Adrenal gland (tissue), 12 donors: ENCODE data around the gene TAF11L10. TPM values are rescaled to one million over a fixed set of nuclear protein-coding genes. Genes with fewer than 3 reads are reported as not detected.
A peak's percentile ranks its signal among the peaks of the same experiment; 100 is the strongest.
"Not testable (repeated sequence)": the region's sequence is repeated elsewhere in the genome, so short reads cannot be mapped to it uniquely, and the experiment has no call there.

Experiments used
- DNase-seq, 7 donors: peaks; one replicate each; pipeline ENCODE4 v3.0.0-alpha.2; 2019 to 2020
- H3K27ac ChIP-seq, 5 donors: fragments of 200-600 bp; sonication (generic) in 4 of 5; 1 replicate in 3 of 5; 2 replicates in 2 of 5; pipeline versions ENCODE4 v1.5.1 to v1.8.0; 2016 to 2020; ENCODE audit warnings: mild to moderate bottlenecking in 1 of 5
- H3K27me3 ChIP-seq: fragments of 200-600 bp; 2 replicates; pipeline ENCODE4 v1.8.0; 2021
- H3K36me3 ChIP-seq, 2 donors: fragments of 200-600 bp; replicated peaks in 1 of 2; 1 replicate in 1 of 2; 2 replicates in 1 of 2; pipeline versions ENCODE4 v1.5.1 to v1.8.0; 2018 to 2022
- H3K4me1 ChIP-seq, 2 donors: fragments of 200-600 bp; replicated peaks in 1 of 2; 1 replicate in 1 of 2; 2 replicates in 1 of 2; pipeline versions ENCODE4 v1.5.1 to v1.8.0; 2018 to 2021
- H3K4me3 ChIP-seq, 4 donors: fragments of 200-600 bp; sonication (generic) in 3 of 4; one replicate each; pipeline ENCODE4 v1.5.1; 2016 to 2018
- H3K9me3 ChIP-seq, 3 donors: fragments of 200-600 bp; sonication (generic) in 1 of 3; replicated peaks in 1 of 3; 1 replicate in 2 of 3; 2 replicates in 1 of 3; pipeline versions ENCODE4 v1.5.1 to v1.8.0; 2016 to 2021
- POLR2A ChIP-seq, 2 donors: fragments of 450-650 bp; IDR thresholded peaks; one replicate each; pipeline ENCODE4 v1.6.1; 2017; ENCODE audit warnings: antibody characterized with exemption in 2 of 2, mild to moderate bottlenecking in 2 of 2, moderate library complexity in 1 of 2
- WGBS, 4 donors: extraction: QIAGEN DNeasy Blood & Tissue Kit in 2 of 4; methylation state at CpG; one replicate each; pipeline versions ENCODE4 v1.1.5 to v1.1.7; 2013 to 2017; 5-methylcytosine and 5-hydroxymethylcytosine counted together
- intact Hi-C, 2 donors: fragments of 100-400 bp; cut with DNase I; formaldehyde crosslinking; loops; one replicate each; pipeline versions ENCODE4 v1.14.1 to v1.15.0; 2022 to 2023
- polyA plus RNA-seq, 3 donors: library from polyadenylated mRNA; stranded (reverse); fragments of 200-250 nt in 2 of 3; fragments of 350-450 nt in 1 of 3; fragmentation: Illumina TruSeq in 1 of 3; extraction: RNeasy Lipid Tissue Mini Kit (QIAGEN cat#74804) in 1 of 3; gene quantifications; one replicate each; pipeline ENCODE4 v1.2.3, GENCODE V29; 2013 to 2014
- total RNA-seq, 9 donors: library from RNA; depleted of rRNA in 4 of 9; stranded (reverse); fragments of >200 nt in 4 of 9; fragments of 120-200 nt in 1 of 9; fragmentation: NEBNext Ultra II Directional in 1 of 9; extraction: Animal tissue kit (Norgen Biotek cat#: 25700) in 1 of 9; gene quantifications; one replicate each; pipeline versions ENCODE4 v1.1.0 to v1.2.4, GENCODE V29; 2013 to 2023
- TF ChIP-seq, protein P1 (sequence below), 6 experiments: fragments of 450-650 bp in 4 of 6; fragments of 200-600 bp in 2 of 6; sonication (generic) in 1 of 6; IDR thresholded peaks; 1 replicate in 5 of 6; 2 replicates in 1 of 6; pipeline versions ENCODE4 v1.5.1 to v1.8.0; 2016 to 2021; ENCODE audit warnings: antibody characterized with exemption in 6 of 6, mild to moderate bottlenecking in 2 of 6, moderate library complexity in 1 of 6
- donor health status: healthy with polysubstance abuse.
- donor health status: Bipolar disorder and iron deficiency.
- donor health status: DM: yes; HTN: yes; CAD: no.
- donor health status: DM: no; HTN: no; CAD: no.
- donor health status: DM: no; HTN: no; CAD: no.
- donor health status: DM: yes; HTN: yes; CAD: no.

Gene TAF11L10
- total and polyA plus RNA-seq, 12 donors: not detected

GRCh38 chr5:17619354-17619753 lies 21.7 kb upstream of the TAF11L10 start:
- no peak for TF ChIP-seq POLR2A (IDR thresholded peaks at IDR 0.05)
- TF ChIP-seq, protein P1, sequence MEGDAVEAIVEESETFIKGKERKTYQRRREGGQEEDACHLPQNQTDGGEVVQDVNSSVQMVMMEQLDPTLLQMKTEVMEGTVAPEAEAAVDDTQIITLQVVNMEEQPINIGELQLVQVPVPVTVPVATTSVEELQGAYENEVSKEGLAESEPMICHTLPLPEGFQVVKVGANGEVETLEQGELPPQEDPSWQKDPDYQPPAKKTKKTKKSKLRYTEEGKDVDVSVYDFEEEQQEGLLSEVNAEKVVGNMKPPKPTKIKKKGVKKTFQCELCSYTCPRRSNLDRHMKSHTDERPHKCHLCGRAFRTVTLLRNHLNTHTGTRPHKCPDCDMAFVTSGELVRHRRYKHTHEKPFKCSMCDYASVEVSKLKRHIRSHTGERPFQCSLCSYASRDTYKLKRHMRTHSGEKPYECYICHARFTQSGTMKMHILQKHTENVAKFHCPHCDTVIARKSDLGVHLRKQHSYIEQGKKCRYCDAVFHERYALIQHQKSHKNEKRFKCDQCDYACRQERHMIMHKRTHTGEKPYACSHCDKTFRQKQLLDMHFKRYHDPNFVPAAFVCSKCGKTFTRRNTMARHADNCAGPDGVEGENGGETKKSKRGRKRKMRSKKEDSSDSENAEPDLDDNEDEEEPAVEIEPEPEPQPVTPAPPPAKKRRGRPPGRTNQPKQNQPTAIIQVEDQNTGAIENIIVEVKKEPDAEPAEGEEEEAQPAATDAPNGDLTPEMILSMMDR (IDR thresholded peaks at IDR 0.05): no peak
- H3K9me3 ChIP-seq: no peaks in the 10 kb centered on the region
- no peak overlapping the region for H3K27ac ChIP-seq
- intact Hi-C loops: no loop called here
- no peaks in the 10 kb centered on the region for H3K4me1 ChIP-seq
- no peaks in the 10 kb centered on the region for H3K36me3 ChIP-seq
- no peak for DNase-seq
- 69 to 89% (median 85%) methylated on average over 3 of the region's 3 CpGs for WGBS, 4 donors
- H3K27me3 ChIP-seq: no peaks in the 10 kb centered on the region
- no peak overlapping the region for H3K4me3 ChIP-seq

- H3K27me3 ChIP-seq: no peaks in the 10 kb centered on the region
- intact Hi-C loops: no loop called here
- DNase-seq: no peak
- WGBS, 4 donors: 87 to 92% (median 91%) methylated on average over 13 to 17 of the region's 17 CpGs
- no peaks in the 10 kb centered on the region for H3K9me3 ChIP-seq
- TF ChIP-seq, protein P1 (IDR thresholded peaks at IDR 0.05): no peak
- no peak for TF ChIP-seq POLR2A (IDR thresholded peaks at IDR 0.05)
- H3K4me1 ChIP-seq: no peaks in the 10 kb centered on the region
- H3K27ac ChIP-seq: no peak overlapping the region
- H3K36me3 ChIP-seq: no peaks in the 10 kb centered on the region
- no peak overlapping the region for H3K4me3 ChIP-seq
These were observed 17.4 kb upstream of the TAF11L10 start for GRCh38 chr5:17614872-17615605.

DNA sequence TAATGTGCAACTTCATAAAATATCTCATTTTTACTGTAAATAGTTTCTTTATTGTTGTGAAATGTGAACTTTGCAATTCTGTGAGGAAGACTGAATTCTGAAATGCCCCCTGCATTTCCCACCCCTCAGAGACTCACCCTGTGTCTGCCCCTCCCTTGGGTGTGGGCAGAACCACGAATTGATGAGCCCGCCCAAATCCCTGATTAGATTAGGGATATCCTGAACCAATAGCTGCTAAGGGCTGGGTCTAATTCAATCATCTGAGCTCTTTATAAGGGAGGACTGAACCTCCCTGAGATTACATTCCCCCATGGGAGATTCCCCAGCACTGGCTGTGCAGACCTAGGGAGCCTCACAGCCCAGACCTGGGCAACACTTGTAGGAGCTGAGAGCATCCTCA lies 12.5 kb upstream of the TAF11L10 start, which contains the start of gene TAF11L12:
TAF11L12 (plus strand) TSS at position 301 of the 400 bp plus-strand sequence.
- H3K4me3 ChIP-seq, DNase-seq, H3K27me3 ChIP-seq, H3K9me3 ChIP-seq, H3K4me1 ChIP-seq, intact Hi-C loops, H3K27ac ChIP-seq, H3K36me3 ChIP-seq: not testable (repeated sequence)
- WGBS, 4 donors: 68 to 81% (median 76%) methylated on average over 2 of the region's 2 CpGs; no CpG with 5 or more reads in 1 of the 4 donors

GRCh38 chr5:17607461-17607860 lies 9.8 kb upstream of the TAF11L10 start:
- H3K4me3 ChIP-seq, DNase-seq, H3K36me3 ChIP-seq, H3K27me3 ChIP-seq, intact Hi-C loops, H3K9me3 ChIP-seq, H3K4me1 ChIP-seq, H3K27ac ChIP-seq: not testable (repeated sequence)
- 78 to 93% (median 86%) methylated on average over 3 to 4 of the region's 4 CpGs for WGBS, 4 donors

DNA sequence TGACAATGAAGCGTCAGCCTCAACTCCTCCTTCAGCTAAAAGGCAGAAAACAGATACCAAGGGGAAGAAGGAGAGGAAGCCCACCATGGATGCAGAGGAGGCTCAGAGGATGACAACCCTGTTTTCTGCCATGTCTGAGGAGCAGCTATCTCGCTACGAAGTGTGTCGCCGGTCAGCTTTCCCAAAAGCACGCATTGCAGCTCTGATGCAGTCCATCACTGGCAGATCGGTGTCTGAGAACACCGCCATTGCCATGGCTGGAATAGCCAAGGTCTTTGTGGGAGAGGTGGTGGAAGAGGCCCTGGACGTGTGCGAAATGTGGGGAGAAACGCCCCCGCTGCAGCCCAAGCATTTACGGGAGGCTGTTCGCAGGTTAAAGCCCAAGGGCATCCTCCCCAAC lies 7.3 kb upstream of the TAF11L10 start:
- no peak for DNase-seq
- Histone ChIP-seq H3K4me3 (no peak overlapping the region), H3K36me3 (no peaks in the 10 kb centered on the region), H3K4me1 (no peaks in the 10 kb centered on the region), H3K27ac (no peak overlapping the region), H3K9me3 (no peaks in the 10 kb centered on the region), H3K27me3 (no peaks in the 10 kb centered on the region)
- intact Hi-C loops: no loop called here
- WGBS, 4 donors: 84 to 89% (median 86%) methylated on average over 8 to 14 of the region's 14 CpGs
- TF ChIP-seq, protein P1 (IDR thresholded peaks at IDR 0.05): no peak
- no peak for TF ChIP-seq POLR2A (IDR thresholded peaks at IDR 0.05)

GRCh38 chr5:17603880-17604279 lies 6.3 kb upstream of the TAF11L10 start, which contains the start of gene TAF11L11:
TSS of gene TAF11L11 (plus strand) at chr5:17604183.
- intact Hi-C loops, H3K4me1 ChIP-seq, H3K9me3 ChIP-seq, DNase-seq, H3K27ac ChIP-seq, H3K27me3 ChIP-seq, H3K36me3 ChIP-seq, H3K4me3 ChIP-seq: not testable (repeated sequence)
- WGBS, 4 donors: 71 to 84% (median 74%) methylated on average over 6 of the region's 6 CpGs

DNA sequence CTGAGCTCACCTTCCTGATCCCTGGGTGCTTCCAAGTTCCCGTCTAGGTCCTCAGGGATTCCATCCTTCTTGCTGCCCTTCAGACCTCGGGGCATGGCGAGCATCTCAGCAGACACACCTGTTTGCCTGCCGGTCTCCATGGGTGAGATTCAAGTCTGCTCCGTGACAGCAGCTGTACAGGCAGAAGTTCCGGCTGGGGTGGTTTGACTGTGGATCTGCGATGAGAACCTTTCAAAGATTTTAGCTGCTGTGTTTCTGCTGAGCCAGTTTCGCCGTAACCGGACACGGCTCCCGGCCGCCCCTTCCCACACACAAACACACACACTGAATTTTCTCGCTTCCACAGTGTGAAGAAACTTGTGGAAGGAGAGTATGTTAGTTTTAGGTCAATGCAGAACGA lies 3.4 kb downstream of the TAF11L10 start, which contains the start of gene TAF11L9:
TAF11L9 (minus strand) TSS at position 140 of the 400 bp plus-strand sequence.
- H3K4me3 ChIP-seq, H3K4me1 ChIP-seq, intact Hi-C loops, H3K9me3 ChIP-seq, H3K27me3 ChIP-seq, H3K36me3 ChIP-seq, H3K27ac ChIP-seq: not testable (repeated sequence)
- peak in 1 of 7 donors; percentile 10 for DNase-seq
- 90 to 97% (median 94%) methylated on average over 8 to 12 of the region's 15 CpGs for WGBS, 4 donors

- H3K27me3 ChIP-seq, DNase-seq, H3K36me3 ChIP-seq, H3K27ac ChIP-seq, H3K4me3 ChIP-seq, H3K4me1 ChIP-seq, intact Hi-C loops, H3K9me3 ChIP-seq: not testable (repeated sequence)
- WGBS, 4 donors: no CpG with 5 or more reads among the region's 16 CpGs
These were observed 6.8 kb downstream of the TAF11L10 start, which contains the start of gene TAF11L8 for GRCh38 chr5:17590860-17591259. TSS of gene TAF11L8 (minus strand) at chr5:17590960.
